T-helper 1 cell treated with Interleukin-12 subunit alpha and Interleukin-12 subunit beta and Interleukin-4 antibody, amounts not matched to agents 30 ng/mL and 1 ng/mL, for 36 hours (primary cell): ENCODE measurements around the gene SLC4A9. TPM values are rescaled to one million over a fixed set of nuclear protein-coding genes. Genes with fewer than 3 reads are reported as not detected.

Experiments
- total RNA-seq: library from RNA; stranded (reverse); gene quantifications from 2 replicates; pipeline ENCODE4 v1.2.3, GENCODE V29; 2022

Gene SLC4A9
- total RNA-seq, 1 donor from 2014 or later, result 0.10 TPM

Other genes with a start within 250 kb of the SLC4A9 start
- gene PURA, start 246.1 kb upstream of the SLC4A9 start, total RNA-seq, result 12.0 and 14.4 TPM in 2 replicates
- 3.9 and 4.0 TPM in 2 replicates for gene IGIP, start 234.3 kb upstream of the SLC4A9 start, total RNA-seq
- 14.8 and 15.2 TPM in 2 replicates for gene CYSTM1, start 185.0 kb upstream of the SLC4A9 start, total RNA-seq
- gene PFDN1, start 57.1 kb upstream of the SLC4A9 start, total RNA-seq, result 56.7 and 57.5 TPM in 2 replicates
- 39.1 and 42.2 TPM in 2 replicates for gene HBEGF, start 13.6 kb upstream of the SLC4A9 start, total RNA-seq
- 140 and 165 TPM in 2 replicates for gene ANKHD1, start 41.6 kb downstream of the SLC4A9 start, total RNA-seq
- gene EIF4EBP3, start 187.5 kb downstream of the SLC4A9 start, total RNA-seq, result 9.4 and 10.3 TPM in 2 replicates
- gene SRA1, start 197.3 kb downstream of the SLC4A9 start, total RNA-seq, result 45.2 and 47.9 TPM in 2 replicates
- 26.5 and 28.4 TPM in 2 replicates for gene APBB3, start 204.4 kb downstream of the SLC4A9 start, total RNA-seq
- 87.0 and 96.5 TPM in 2 replicates for gene SLC35A4, start 204.6 kb downstream of the SLC4A9 start, total RNA-seq